Measurements from ENCODE around the gene METTL16.

The METTL16 gene

GRCh38 chr17:2393174-2393953, 118.3 kb downstream of the METTL16 start:
- peak overlapping the region; percentile 52 for H3K4me3 ChIP-seq (ENCODE audit: low read depth, low read length)
- DNase-seq (ENCODE audit: low read depth), result peak; percentile 79
- TF ChIP-seq MYC (IDR thresholded peaks at IDR 0.05; ENCODE audit: low read depth, low read length), result peak; percentile 90
- TF ChIP-seq POLR2A (IDR thresholded peaks at IDR 0.05; ENCODE audit: extremely low read depth, insufficient read length), result no peak
- TF ChIP-seq CTCF (IDR thresholded peaks at IDR 0.05; ENCODE audit: low read depth, low read length), result no peak
- TF ChIP-seq MAX (IDR thresholded peaks at IDR 0.05; ENCODE audit: low read depth, low read length), result peak; percentile 90

- peak; percentile 94 for DNase-seq (ENCODE audit: low read depth)
- H3K4me3 ChIP-seq (ENCODE audit: low read depth, low read length), result peak overlapping the region; percentile 69
- no peak for TF ChIP-seq CTCF (IDR thresholded peaks at IDR 0.05; ENCODE audit: low read depth, low read length)
- peak; percentile 82 for TF ChIP-seq MYC (IDR thresholded peaks at IDR 0.05; ENCODE audit: low read depth, low read length)
- TF ChIP-seq POLR2A (IDR thresholded peaks at IDR 0.05; ENCODE audit: extremely low read depth, insufficient read length), result peak; percentile 36
- TF ChIP-seq MAX (IDR thresholded peaks at IDR 0.05; ENCODE audit: low read depth, low read length), result peak; percentile 55
Measured at GRCh38 chr17:2392252-2393173, 119.2 kb downstream of the METTL16 start.

- no peak for TF ChIP-seq POLR2A (IDR thresholded peaks at IDR 0.05; ENCODE audit: extremely low read depth, insufficient read length)
- TF ChIP-seq MYC (IDR thresholded peaks at IDR 0.05; ENCODE audit: low read depth, low read length), result no peak
- no peak for TF ChIP-seq MAX (IDR thresholded peaks at IDR 0.05; ENCODE audit: low read depth, low read length)
- no peak for DNase-seq (ENCODE audit: low read depth)
Measured at GRCh38 chr17:2391597-2392251, 120.0 kb downstream of the METTL16 start.

GRCh38 chr17:2390199-2390836, 121.4 kb downstream of the METTL16 start:
- H3K4me3 ChIP-seq (ENCODE audit: low read depth, low read length), result no peak overlapping the region
- DNase-seq (ENCODE audit: low read depth), result no peak
- TF ChIP-seq CTCF (IDR thresholded peaks at IDR 0.05; ENCODE audit: low read depth, low read length) (no peak), POLR2A (IDR thresholded peaks at IDR 0.05; ENCODE audit: extremely low read depth, insufficient read length) (no peak), MYC (IDR thresholded peaks at IDR 0.05; ENCODE audit: low read depth, low read length) (no peak), MAX (IDR thresholded peaks at IDR 0.05; ENCODE audit: low read depth, low read length) (no peak)

More at GRCh38 chr17:2391597-2392251, 120.0 kb downstream of the METTL16 start:
- H3K4me3 ChIP-seq (ENCODE audit: low read depth, low read length), result peak overlapping the region; percentile 69

- H3K4me3 ChIP-seq (ENCODE audit: low read depth, low read length), result no peak overlapping the region
- TF ChIP-seq MAX (IDR thresholded peaks at IDR 0.05; ENCODE audit: low read depth, low read length), result no peak
- no peak for TF ChIP-seq MYC (IDR thresholded peaks at IDR 0.05; ENCODE audit: low read depth, low read length)
- TF ChIP-seq CTCF (IDR thresholded peaks at IDR 0.05; ENCODE audit: low read depth, low read length), result no peak
- TF ChIP-seq POLR2A (IDR thresholded peaks at IDR 0.05; ENCODE audit: extremely low read depth, insufficient read length), result no peak
- no peak for DNase-seq (ENCODE audit: low read depth)
Measured at GRCh38 chr17:2388683-2389055, 123.0 kb downstream of the METTL16 start.

All from NB4 (cell line).